ENCODE data around the gene KIF5A. TPM values are rescaled to one million over a fixed set of nuclear protein-coding genes. Genes with fewer than 3 reads are reported as not detected.

KIF5A gene
- total and polyA plus RNA-seq, 2 donors (not counting 3 experiments of a cell fraction or from before 2014, with no cell fraction given): 0.07 to 0.35 TPM

DNA sequence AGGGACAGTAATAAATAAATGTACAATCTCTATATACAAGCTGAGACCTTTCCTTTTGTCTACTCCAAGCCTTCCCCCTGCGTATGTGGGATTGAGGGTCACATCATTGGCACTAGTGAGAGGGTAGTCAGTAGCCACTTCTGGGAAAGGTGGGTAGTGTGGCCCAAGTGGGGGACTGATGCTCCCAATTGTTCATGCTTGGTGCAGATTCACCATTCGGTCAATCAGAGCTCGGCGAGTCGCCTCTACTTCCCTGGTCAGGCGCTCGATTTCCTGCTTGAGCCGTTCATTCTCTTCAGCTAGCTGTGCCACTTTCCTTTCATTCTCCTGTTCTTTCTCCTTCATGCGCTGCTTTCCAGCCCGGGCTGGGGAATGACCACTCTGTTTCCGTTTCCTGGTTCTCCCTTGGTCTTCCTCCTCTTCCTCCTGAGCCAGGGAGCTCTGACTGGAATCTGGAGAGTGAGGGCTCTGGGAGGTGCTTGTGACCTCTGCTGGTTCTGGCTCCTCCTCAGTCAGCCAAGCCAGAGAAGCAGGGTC lies 33.2 kb upstream of the KIF5A start:
- H3K36me3 ChIP-seq (ENCODE audit: control insufficient read depth in 2 of 2, extremely low read depth in 1 of 2, insufficient read depth in 2 of 2, low read length in 2 of 2): peaks cover 30 to 41% of the 10 kb centered on the region in 2 experiments
- peak; percentile 28 for FAIRE-seq
- dilution Hi-C loops (cut with MboI; ENCODE audit: extremely low pct_ligation_motif_present, low sequenced_read_pairs): no loop called here

More for the DNA sequence above, 33.2 kb upstream of the KIF5A start:
- Histone ChIP-seq H2AFZ (ENCODE audit: low read depth, low read length) (no peak overlapping the region), H3K4me3 (replicated peaks in 1 of 3; ENCODE audit: insufficient read depth in 1 of 3, low read depth in 1 of 3, low read length in 3 of 3) (no peak overlapping the region), H3K79me2 (ENCODE audit: control insufficient read depth, insufficient read depth, low read length) (peaks cover 23% of the 10 kb centered on the region), H3K4me1 (ENCODE audit: control insufficient read depth, extremely low read depth, insufficient read depth, low read length) (peaks cover 28% of the 10 kb centered on the region), H3K9ac (replicated peaks; ENCODE audit: extremely low read depth, insufficient read depth, low read length) (no peak overlapping the region), H3K9me1 (replicated peaks; ENCODE audit: control insufficient read depth, extremely low read depth, insufficient read depth, low read length) (no peaks in the 10 kb centered on the region), H3K4me2 (ENCODE audit: insufficient read depth, low read length) (no peak overlapping the region), H3K9me3 (replicated peaks; ENCODE audit: control insufficient read depth, insufficient read depth, low read length) (no peaks in the 10 kb centered on the region), H3K27ac (ENCODE audit: insufficient read depth, low read depth, low read length) (no peak overlapping the region), H3K27me3 (ENCODE audit: control insufficient read depth in 2 of 2, insufficient read depth in 2 of 2, low read length in 2 of 2) (no peaks in the 10 kb centered on the region), H4K20me1 (replicated peaks; ENCODE audit: control insufficient read depth, extremely low read depth, insufficient read depth, low read length) (no peaks in the 10 kb centered on the region)
- no peak for TF ChIP-seq EZH2 (IDR thresholded peaks at IDR 0.05; ENCODE audit: borderline replicate concordance, low read depth, low read length, severe bottlenecking)
- TF ChIP-seq POLR2AphosphoS5 (IDR thresholded peaks at IDR 0.05; ENCODE audit: insufficient read depth, low read depth, low read length): no peak
- TF ChIP-seq JUN (IDR thresholded peaks at IDR 0.05; ENCODE audit: borderline replicate concordance, insufficient read depth, insufficient read length, low read depth): no peak
- TF ChIP-seq CTCF (IDR thresholded peaks at IDR 0.05; ENCODE audit: extremely low read depth in 1 of 2, insufficient read depth in 1 of 2, low read depth in 1 of 2, low read length in 2 of 2): no peak
- no peak for TF ChIP-seq POLR2A (IDR thresholded peaks at IDR 0.05; ENCODE audit: low read depth, low read length)
- no peak for TF ChIP-seq FOS (IDR thresholded peaks at IDR 0.05; ENCODE audit: borderline replicate concordance, insufficient read depth, low read length)
- no peak for TF ChIP-seq MYC (IDR thresholded peaks at IDR 0.05; ENCODE audit: low read depth, low read length)
- TF ChIP-seq GATA2 (IDR thresholded peaks at IDR 0.05; ENCODE audit: insufficient read depth, insufficient read length, low read depth, low read length): no peak
- TF ChIP-seq, protein P1, sequence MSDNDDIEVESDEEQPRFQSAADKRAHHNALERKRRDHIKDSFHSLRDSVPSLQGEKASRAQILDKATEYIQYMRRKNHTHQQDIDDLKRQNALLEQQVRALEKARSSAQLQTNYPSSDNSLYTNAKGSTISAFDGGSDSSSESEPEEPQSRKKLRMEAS (IDR thresholded peaks at IDR 0.05; ENCODE audit: insufficient read depth, insufficient read length): no peak
- no peak for DNase-seq (ENCODE audit: low read depth, low spot score)
- intact Hi-C loops (cut with micrococcal nuclease): no loop called here
- no TSS peak for BruUV-seq (replicated peaks)
- ChIA-PET CTCF (interaction anchor here (1.8 kb wide), 1 partner anchor 12 kb away, joined by 4 read pairs; no protein-coding TSS in a partner anchor), POLR2A (interaction anchor here (0.9 kb wide), 1 partner anchor 17 kb away, joined by 4 read pairs; no protein-coding TSS in a partner anchor)

All from endothelial cell of umbilical vein (primary cell).